Measurements from ENCODE around the gene ZNF17. TPM values are rescaled to one million over a fixed set of nuclear protein-coding genes. Genes with fewer than 3 reads are reported as not detected.

ZNF17 gene
- total and polyA plus RNA-seq, 2 donors from 2014 or later: 3.6 to 17.7 TPM

DNA sequence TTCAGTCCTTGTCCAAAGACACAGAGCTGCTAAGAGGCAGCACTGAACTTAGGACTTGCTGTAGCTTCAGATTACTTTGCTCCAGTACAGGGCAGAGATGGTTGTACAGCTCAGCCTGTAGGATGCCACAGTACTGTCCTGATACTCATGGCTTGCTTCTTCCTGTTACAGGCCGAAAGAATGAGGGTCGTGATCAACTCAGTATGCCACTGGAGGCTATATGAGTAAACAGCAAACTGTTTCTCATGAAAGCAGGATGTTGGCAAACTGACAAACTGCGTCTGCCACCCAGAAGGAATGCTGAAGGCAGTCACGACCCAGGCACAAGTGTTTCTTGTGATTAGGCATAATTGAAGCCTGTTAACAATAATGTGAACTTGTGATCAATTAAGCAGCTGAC lies 27.0 kb downstream of the ZNF17 start:
- no peak for FAIRE-seq
- Histone ChIP-seq H3K4me3 (ENCODE audit: low read length in 3 of 3) (no peak overlapping the region), H3K27ac (ENCODE audit: low read depth in 2 of 2, low read length in 2 of 2) (no peak overlapping the region), H3K4me1 (ENCODE audit: control insufficient read depth in 2 of 3, insufficient read depth in 2 of 3, low read depth in 1 of 3, low read length in 3 of 3) (peaks cover 0 to 12% (median 10%) of the 10 kb centered on the region in 3 donors), H3K27me3 (ENCODE audit: control insufficient read depth, insufficient read depth, low read length) (no peaks in the 10 kb centered on the region), H3K9ac (ENCODE audit: low read length in 3 of 3) (no peak overlapping the region), H3K36me3 (ENCODE audit: control insufficient read depth in 2 of 3, insufficient read depth in 3 of 3, low read length in 3 of 3) (peaks cover 6 to 8% (median 7%) of the 10 kb centered on the region in 3 donors), H3K9me3 (ENCODE audit: control insufficient read depth in 2 of 3, insufficient read depth in 1 of 3, low read length in 3 of 3) (peaks cover 0 to 2% (median 0%) of the 10 kb centered on the region in 3 donors)
- DNase-seq: no peak
- TF ChIP-seq CTCF (IDR thresholded peaks at IDR 0.05; ENCODE audit: borderline replicate concordance, extremely low read depth, insufficient read depth): no peak
- intact Hi-C loops (cut with DNase I): no loop called here

GRCh38 chr19:57438925-57439324 lies 28.0 kb downstream of the ZNF17 start:
- Histone ChIP-seq H3K9ac (ENCODE audit: low read length in 3 of 3) (no peak overlapping the region), H3K4me3 (ENCODE audit: low read length in 3 of 3) (no peak overlapping the region), H3K27me3 (ENCODE audit: control insufficient read depth, insufficient read depth, low read length) (no peaks in the 10 kb centered on the region), H3K27ac (ENCODE audit: low read depth in 2 of 2, low read length in 2 of 2) (no peak overlapping the region), H3K4me1 (ENCODE audit: control insufficient read depth in 2 of 3, insufficient read depth in 2 of 3, low read depth in 1 of 3, low read length in 3 of 3) (peaks cover 0 to 12% (median 10%) of the 10 kb centered on the region in 3 donors), H3K9me3 (ENCODE audit: control insufficient read depth in 2 of 3, insufficient read depth in 1 of 3, low read length in 3 of 3) (peaks cover 0 to 10% (median 8%) of the 10 kb centered on the region in 3 donors), H3K36me3 (ENCODE audit: control insufficient read depth in 2 of 3, insufficient read depth in 3 of 3, low read length in 3 of 3) (peaks cover 12 to 16% (median 14%) of the 10 kb centered on the region in 3 donors)
- DNase-seq: no peak
- no peak for FAIRE-seq
- intact Hi-C loops (cut with DNase I): no loop called here
- no peak for TF ChIP-seq CTCF (IDR thresholded peaks at IDR 0.05; ENCODE audit: borderline replicate concordance, extremely low read depth, insufficient read depth)

- H3K27ac ChIP-seq (ENCODE audit: low read depth in 2 of 2, low read length in 2 of 2): no peak overlapping the region
- FAIRE-seq (no peak), DNase-seq (no peak)
- peaks cover 12 to 26% (median 23%) of the 10 kb centered on the region in 3 donors for H3K36me3 ChIP-seq (ENCODE audit: control insufficient read depth in 2 of 3, insufficient read depth in 3 of 3, low read length in 3 of 3)
- H3K9ac ChIP-seq (ENCODE audit: low read length in 3 of 3): no peak overlapping the region
- TF ChIP-seq CTCF (IDR thresholded peaks at IDR 0.05; ENCODE audit: borderline replicate concordance, extremely low read depth, insufficient read depth): no peak
- H3K4me3 ChIP-seq (ENCODE audit: low read length in 3 of 3): no peak overlapping the region
- H3K27me3 ChIP-seq (ENCODE audit: control insufficient read depth, insufficient read depth, low read length): no peaks in the 10 kb centered on the region
- intact Hi-C loops (cut with DNase I): no loop called here
- H3K4me1 ChIP-seq (ENCODE audit: control insufficient read depth in 2 of 3, insufficient read depth in 2 of 3, low read depth in 1 of 3, low read length in 3 of 3): no peaks in the 10 kb centered on the region
- H3K9me3 ChIP-seq (ENCODE audit: control insufficient read depth in 2 of 3, insufficient read depth in 1 of 3, low read length in 3 of 3): peaks cover 0 to 37% (median 11%) of the 10 kb centered on the region in 3 donors
Measured at GRCh38 chr19:57441979-57442752, 31.2 kb downstream of the ZNF17 start.
